HG03103 (cell line): ENCODE data around the gene TMC4.

Experiments
- ATAC-seq: cut with Tn5 transposase; IDR thresholded peaks from one replicate; pipeline ENCODE4 v1.9.1; 2021; ENCODE audit warnings: low read depth; ENCODE audit not compliant: unreplicated experiment

TMC4 gene

DNA sequence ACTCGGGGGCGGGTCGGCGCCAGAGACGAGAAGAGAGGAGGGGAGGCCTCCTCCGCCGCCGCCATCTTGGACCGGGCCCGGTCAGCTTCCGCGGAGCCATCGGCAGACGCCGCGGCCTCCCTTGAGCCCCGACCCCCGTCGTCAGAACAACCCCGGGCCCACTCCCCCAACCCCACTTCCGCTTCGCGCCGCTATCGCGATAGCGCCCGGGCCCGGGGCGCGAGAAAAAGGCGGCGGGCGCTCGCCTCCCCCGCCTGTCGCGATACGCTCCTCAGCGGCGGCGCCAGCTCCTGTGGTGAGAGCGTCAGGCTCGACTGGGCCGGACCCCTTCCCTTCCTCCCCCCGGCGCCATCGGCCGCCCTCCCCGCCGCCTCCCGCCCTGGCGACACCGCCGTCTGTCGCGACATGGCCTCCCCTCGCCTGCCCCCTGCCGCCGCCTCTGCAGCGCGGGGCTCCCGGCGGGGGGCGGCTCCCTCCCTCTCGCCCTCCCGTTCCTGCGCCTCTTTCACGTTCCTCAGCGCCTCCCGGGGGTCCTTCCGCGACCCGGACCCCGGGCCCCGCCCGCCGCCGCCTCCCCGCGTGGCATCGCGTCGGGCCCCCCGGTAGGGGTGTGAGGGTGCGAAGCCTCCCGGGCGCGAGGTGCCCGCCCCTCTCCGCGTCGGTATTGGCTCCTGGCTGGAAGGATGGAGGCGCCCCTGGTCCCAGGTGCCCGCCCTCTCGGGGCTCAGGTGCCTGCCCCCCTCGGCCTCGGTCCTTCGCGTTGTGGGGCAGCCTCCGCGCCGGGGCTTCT is 35.1 kb downstream of the TMC4 start, which contains the start of gene CNOT3:
TSS of gene CNOT3 (plus strand) at position 64 of the 790 bp plus-strand sequence. CDS start 5,217 bp downstream, outside the sequence.
- ATAC-seq: no peak

DNA sequence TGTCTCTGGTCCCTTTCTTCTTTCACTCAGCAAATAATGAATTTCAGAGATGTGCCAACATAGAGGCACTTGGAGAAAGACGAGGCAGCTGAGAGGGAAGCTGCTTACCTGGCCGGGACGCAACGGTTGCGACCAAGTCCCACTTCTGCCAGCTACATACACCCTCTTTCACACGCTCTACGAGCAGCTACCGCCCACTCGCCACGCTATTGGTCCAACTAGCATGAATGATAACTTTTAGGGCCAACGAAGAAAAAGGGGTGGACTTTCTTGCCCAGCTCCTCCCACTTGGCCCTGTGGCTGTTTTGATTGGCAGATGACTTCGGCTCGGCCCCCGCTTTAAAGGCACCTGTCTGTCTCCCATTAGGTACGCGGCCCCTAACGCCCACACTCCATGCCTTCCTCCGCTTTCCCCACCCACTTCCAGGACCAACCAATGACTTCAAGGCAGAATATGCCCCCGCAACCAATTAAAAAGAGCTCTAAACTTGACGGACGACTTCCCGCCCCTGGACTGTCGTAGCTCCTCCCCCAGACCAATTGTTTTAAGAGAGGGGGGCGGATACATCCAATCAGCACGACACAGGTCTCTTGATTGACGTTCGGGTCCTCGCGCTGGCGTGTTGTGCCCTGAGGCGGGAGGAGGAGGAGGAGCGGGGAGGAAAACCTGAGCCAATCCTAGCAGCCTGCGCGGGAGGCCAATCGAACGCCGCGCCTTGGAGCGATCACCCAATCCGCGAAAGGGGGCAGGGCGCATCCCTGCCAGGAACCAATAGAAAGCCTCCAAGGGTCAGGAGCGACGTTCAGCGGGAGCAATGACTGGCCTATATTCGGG is 35.9 kb downstream of the TMC4 start:
- peak; percentile 73 for ATAC-seq

DNA sequence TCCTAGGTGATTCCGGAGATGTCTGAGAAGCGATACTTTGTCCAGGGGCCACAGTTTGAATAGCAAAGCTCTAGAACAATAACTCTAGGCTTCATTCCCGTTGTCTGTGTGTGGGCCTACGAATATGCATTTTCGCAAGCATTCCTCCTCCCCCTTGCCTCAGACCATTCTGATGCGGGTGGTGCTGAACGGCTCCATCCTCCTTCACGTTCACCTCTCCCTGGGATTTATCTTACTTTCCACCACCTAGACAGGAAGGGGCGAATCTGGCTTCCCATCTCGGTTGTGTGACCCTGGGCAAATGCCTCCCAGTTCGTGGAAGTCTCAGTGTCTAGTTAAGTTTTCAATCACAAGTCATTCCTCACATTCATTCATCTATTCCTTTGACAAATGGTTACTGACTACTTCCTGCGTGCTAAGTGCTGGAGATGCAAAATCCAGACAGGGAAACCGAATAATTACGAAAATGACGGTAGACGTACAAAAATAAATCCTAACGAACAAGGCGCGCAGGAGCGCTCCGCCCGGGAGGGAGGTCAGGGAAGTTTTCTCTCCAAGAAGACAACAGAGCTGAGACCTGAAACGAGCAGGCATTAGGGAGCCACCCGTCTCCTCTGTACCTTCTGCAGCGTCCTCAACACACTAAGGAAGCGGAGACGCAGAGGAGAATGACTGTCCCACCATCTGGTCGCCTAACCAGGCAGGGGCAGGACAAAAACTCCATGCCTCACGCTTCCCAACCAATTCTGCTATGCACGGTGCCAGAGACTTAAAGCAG is 36.7 kb downstream of the TMC4 start:
- no peak for ATAC-seq

DNA sequence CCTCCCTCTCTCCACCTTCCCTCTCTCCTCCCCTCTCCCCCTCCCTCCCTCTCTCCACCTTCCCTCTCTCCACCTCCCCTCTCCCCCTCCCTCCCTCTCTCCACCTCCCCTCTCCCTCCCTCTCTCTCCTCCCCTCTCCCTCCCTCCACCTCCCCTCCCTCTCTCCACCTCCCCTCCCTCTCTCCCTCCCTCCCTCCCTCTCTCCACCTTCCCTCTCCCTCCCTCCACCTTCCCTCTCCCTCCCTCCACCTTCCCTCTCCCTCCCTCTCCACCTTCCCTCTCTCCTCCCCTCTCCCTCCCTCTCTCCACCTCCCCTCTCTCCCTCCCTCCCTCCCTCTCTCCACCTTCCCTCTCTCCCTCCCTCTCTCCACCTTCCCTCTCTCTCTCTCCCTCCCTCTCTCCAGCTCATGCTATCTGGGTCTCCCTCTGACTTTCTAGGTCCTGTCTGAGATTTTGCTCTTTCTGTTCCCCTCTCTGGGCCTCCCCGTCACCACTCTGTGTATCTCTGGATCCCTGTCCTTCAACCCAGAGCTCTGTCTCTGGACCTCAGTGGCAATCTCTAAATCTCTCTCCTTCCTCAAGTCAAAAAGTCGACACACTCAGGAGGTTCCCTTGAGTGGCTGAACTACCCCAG is 38.9 kb downstream of the TMC4 start:
- no peak for ATAC-seq

DNA sequence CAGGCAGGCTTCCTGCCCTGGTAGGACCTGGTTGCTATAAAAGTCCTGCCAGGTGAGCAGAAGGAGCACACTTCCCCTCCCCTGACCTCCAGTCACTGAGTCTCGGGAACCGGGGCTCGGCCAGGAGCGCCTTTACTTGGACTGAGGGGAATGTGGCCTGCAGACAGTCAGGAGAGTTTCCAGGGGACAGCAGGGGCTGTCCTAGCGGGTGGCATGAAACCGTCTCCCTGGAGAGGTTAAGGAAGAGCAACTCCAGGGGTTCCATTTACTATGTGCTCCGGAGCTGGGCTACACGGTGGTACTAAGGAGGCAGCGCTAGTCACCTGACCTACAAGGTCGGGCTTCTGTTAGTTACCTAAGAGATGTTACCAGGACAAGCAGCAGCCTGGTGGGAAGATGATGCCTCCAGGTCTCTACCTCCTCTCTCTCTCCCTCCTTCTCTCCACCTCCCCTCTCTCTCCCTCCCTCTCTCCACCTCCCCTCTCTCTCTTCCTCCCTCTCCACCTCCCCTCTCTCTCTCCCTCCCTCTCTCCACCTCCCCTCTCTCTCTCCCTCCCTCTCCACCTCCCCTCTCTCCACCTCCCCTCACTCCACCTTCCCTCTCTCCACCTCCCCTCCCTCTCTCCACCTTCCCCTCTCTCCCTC is 39.5 kb downstream of the TMC4 start:
- ATAC-seq: no peak

DNA sequence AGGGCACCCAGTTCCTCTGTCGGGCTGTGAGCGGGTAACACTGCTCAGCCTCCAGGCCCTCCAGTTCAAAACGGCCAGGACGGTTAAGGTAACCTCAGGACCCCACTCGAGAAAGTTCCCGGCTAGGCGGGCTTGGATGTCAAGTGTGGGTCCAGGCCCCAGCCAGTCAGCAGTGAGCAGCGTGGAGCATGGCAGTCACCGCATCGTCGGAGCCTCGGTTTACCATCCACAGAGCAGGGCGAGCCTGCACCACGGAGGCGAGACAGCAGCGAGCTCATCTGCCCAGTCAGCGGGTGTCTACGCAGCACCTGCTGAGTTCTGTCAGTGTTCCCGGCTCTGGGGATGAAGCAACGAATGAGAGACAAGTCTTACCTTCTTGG is 43.4 kb downstream of the TMC4 start:
- ATAC-seq: no peak

DNA sequence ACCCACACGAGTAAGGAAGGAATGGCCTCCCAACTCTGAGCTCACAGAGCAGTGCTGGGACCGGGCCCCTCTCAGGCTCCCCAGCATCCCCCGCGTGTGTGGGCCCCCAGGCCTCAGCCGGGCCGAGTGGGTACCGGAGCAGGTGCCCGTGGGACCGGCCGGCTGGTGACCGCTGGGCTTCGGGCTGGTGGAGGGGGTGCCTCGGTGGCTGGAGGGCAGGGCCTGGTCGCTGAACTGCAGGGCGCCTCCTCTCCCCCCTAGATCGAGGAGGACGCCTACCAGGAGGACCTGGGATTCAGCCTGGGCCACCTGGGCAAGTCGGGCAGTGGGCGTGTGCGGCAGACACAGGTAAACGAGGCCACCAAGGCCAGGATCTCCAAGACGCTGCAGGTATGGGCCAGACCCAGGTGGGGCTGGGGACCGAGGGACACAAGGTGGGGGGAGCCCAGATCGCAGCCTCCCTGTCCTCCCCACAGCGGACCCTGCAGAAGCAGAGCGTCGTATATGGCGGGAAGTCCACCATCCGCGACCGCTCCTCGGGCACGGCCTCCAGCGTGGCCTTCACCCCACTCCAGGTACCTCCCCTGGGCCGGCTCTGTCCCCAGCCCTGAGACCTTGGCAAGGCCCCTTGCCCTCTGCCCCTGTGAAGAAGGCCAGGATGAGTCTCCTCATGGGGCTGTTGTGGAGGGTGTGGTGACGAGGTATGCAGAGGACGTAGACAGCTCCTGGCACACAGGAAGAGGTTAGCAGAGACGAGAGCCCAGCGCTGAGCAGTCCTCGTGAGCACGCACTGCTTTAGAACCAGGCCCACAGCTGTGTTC is 44.0 kb downstream of the TMC4 start:
- ATAC-seq: no peak

DNA sequence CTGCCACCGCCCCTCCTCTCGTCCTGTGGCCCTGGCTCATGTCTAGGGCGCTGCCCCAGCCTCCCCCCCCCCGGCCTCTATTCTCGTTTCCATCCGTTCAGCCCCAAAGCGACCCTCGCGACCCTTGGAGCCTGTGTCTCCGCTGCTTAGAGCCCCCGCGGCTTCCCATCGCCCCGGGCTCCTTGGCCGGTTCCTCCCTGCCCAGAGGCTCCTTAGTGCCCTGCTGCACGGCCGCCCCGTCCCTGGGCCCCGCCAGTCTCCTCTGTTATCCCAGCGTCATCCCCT is 44.6 kb downstream of the TMC4 start:
- no peak for ATAC-seq

DNA sequence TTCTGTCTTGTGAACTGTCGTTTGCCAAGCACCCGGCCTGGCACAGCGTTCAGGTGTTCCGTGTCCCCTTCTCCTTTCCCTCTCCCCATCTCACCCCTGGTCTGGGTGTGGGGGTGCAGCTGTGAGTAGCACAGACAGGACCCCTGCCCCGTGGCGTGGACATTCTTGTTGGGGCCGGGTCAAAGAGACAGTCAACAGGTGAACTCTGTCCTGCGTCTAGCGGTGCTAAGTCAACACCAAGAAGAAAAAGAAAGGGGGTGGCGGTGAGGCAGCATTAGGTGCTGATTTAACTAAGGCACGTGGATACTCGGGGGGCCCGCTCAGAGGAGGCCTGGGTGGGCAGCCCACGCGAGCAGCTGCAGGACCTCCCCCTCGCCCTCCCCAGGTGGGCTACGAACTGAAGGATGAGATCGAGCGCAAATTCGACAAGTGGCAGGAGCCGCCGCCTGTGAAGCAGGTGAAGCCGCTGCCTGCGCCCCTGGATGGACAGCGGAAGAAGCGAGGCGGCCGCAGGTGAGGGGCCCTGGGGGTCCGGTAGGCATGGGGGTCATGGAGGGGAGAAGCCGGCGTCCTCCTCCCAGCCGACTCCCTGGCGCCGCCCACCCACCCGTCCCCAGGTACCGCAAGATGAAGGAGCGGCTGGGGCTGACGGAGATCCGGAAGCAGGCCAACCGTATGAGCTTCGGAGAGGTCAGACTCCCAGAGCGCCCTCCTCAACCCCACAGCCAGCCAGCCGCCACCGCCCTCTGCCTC is 45.1 kb downstream of the TMC4 start:
- no peak for ATAC-seq

DNA sequence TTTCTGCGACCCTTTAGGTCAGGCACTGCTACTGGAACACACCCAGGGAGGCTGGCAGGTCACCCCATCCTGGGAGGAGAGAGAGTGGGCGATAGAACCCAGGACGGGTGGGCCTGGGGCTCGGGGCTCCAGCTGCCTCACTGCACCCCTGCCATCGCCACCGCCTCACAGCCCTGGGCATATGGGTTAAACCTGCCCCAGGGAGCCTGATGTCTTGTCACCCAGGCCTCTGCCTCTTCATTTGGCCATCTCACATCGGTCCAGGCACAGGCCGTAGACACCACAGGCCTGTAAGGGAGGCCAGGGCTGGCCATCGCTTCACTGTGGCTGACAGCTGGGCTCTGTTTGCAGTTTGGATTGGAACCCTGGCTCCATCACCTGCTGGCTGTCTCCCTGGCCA is 47.2 kb downstream of the TMC4 start:
- ATAC-seq: no peak

DNA sequence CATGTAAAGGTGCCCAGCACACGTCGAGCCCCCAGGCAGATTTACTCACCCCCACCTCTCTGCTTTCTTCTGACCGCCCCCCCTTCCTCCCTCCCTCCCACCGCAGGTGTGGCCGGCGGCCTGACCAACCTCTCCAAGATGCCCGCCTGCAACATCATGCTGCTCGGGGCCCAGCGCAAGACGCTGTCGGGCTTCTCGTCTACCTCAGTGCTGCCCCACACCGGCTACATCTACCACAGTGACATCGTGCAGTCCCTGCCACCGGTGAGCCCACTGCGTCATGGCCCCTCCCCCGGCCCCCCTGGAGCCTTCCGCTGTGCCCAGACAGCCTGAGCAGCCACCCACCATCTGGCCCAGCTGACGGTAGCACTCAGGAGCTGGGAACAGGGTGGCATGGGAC is 48.6 kb downstream of the TMC4 start:
- ATAC-seq: no peak

DNA sequence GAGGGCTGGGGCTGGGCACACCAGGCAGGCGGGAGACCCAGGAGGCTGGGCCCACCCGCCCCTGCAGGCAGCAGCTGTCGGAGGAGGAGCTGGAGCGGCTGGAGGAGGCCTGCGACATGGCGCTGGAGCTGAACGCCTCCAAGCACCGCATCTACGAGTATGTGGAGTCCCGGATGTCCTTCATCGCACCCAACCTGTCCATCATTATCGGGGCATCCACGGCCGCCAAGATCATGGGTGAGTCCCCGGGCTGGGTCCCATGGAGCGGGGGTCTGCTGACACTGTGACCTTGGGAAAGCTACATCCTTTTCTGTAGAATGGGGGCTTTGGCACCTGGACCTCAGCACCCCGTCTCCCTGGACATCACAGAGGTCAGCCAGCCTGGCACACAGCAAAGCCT is 49.3 kb downstream of the TMC4 start:
- ATAC-seq: no peak

DNA sequence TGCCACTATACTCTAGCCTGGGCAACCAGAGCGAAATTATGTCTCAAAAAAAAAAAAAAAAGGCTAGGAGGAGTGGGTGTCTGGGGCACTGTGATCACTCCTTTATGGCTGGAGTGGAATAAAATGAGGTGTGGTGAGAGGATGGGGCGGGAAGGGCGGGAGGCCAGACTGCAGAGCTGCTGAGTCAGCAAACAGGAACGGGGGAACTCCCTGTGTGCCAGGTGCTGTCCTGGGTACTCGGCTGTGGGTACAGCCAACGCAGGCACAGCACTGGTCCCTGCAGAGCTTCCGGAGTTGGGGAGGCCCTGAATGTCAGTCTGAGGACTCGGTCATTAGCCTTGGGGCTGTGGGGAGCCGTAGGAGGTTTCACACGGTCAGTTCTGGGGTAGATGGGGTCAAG is 51.7 kb downstream of the TMC4 start:
- no peak for ATAC-seq

DNA sequence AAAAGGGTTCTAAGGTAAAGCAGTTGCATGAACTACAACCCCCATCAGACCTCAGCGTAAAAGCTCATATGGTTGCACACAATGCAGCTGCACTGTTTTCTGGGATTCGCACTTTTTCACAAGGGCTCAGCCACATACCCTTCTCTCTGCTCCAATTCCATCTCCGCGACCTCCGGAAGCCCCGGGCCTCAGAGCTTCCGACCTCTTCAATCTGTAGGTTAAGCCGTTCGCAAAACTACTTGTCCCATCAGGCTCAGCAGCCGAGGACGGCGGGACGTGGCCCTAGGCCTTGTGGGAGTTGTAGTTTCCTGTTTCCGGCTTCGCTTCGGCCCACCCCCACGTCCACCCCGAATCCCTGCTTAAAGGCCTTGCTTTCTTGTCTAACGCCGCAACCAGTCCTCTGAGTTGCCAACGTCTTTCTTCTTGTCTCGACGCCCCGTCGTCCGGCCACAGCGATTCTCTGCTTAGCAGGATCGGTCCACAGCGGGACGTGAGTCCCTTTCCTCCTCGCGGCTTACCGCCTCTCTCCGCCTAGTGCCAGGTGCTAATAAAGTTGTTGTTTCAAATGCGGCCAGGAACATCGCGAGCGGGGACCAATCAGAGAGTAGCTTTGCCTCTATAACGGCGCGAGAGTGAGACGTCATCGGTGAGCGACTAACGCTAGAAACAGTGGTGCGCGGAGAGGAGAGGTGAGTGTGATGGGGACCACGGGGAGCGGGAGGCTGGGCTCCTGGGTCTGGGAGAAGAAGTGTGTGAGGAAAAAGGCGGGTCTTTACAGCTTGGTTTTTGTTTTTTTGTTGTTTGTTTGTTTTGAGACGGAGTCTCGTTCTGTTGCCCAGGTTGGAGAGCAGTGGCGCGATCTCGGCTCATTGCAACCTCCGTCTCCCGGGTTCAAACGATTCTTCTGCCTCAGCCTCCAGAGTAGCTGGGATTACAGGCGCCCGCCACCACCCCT is 57.6 kb downstream of the TMC4 start, which contains the start of the genes PRPF31 and TFPT:
TSS of gene PRPF31 (plus strand) at position 646 of the 955 bp plus-strand sequence. CDS start 2,525 bp downstream, outside the sequence.
TSS of gene TFPT (minus strand) at position 549 of the 955 bp plus-strand sequence. CDS start at position 161, 388 bp downstream.
- peak; percentile 74 for ATAC-seq

DNA sequence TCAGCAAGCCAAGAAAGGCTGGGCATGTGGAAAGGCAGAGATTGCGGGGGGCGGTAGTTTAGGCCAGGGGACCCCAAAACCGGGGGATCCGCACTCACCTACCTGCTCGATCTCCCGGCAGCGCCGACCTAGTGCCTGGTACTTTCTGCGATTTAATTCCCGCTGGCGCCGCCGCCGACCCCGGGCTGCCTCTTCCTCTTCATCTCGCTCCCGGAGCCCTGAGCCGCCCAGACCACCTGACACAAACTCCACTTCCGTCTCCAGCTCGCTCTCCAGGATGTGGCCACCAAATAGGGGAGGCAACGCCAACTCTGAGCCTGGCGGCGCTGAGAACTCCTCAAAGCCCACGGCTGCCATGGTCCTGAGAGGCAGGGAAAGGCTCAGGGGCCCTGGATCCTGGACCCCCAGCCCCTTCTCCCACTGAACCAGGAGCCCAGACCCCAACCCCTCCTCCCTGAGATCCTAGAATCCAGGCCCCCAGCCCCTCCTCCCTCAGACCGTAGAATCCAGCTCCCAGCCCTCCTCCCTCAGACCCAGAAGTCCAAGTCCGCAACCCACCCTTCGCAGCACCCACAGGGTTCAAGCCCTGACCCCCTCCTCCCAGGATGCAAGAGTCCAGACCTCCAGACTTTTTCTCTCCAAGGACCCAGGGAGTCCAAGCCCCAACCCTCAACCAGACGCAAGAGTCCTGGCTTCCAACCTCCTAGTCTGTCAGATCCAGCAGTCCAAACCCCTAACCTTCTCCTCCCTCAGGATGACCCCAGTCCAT is 58.4 kb downstream of the TMC4 start:
- ATAC-seq: no peak
